ENCODE measurements around the gene SULT4A1.
A peak's percentile ranks its signal among the peaks of the same experiment; 100 is the strongest.
"Not testable (repeated sequence)": the region's sequence is repeated elsewhere in the genome, so short reads cannot be mapped to it uniquely, and the experiment has no call there.

SULT4A1 gene

GRCh38 chr22:43869799-43870198, 7.5 kb upstream of the SULT4A1 start:
- TF ChIP-seq SUZ12 (IDR thresholded peaks at IDR 0.05; ENCODE audit: extremely low read depth, insufficient read depth, insufficient read length) (no peak), ZNF274 (IDR thresholded peaks at IDR 0.05; ENCODE audit: low read depth, low read length) (no peak), YY1 (IDR thresholded peaks at IDR 0.05; ENCODE audit: insufficient read depth, insufficient read length) (no peak)
- no peaks in the 10 kb centered on the region for H3K4me1 ChIP-seq (ENCODE audit: insufficient read depth, insufficient read length)
- no peak overlapping the region for H3K9ac ChIP-seq (ENCODE audit: insufficient read length, low read depth)
- H3K27me3 ChIP-seq (ENCODE audit: insufficient read depth, insufficient read length) = no peaks in the 10 kb centered on the region
- no peak overlapping the region for H3K4me3 ChIP-seq (ENCODE audit: insufficient read length, low read depth)
- H3K9me3 ChIP-seq (ENCODE audit: insufficient read depth, low read length) = peaks cover 8% of the 10 kb centered on the region; the same call in 1 of the 2 replicates
- H3K36me3 ChIP-seq (ENCODE audit: insufficient read depth, insufficient read length, low read length) = no peaks in the 10 kb centered on the region
- no peak for DNase-seq (ENCODE audit: low read depth, low spot score)

DNA sequence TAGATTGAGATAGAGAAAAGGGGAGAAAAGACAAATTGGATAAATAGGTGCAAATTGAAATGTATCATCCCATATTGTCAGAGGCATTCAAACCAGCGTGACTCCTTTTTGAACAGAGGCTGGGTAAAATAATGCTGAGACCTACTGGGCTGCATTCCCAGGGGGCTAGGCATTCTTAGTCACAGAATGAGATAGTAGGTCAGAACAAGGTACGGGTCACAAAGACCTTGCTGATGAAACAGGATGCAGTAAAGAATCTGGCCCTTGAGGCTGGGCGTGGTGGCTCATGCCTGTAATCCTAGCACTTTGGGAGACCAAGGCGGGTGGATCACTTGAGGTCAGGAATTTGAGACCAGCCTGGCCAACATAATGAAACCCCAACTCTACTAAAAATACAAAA, 6.7 kb upstream of the SULT4A1 start:
- H3K9me3 ChIP-seq (ENCODE audit: insufficient read depth, low read length); H3K9ac ChIP-seq (ENCODE audit: insufficient read length, low read depth); DNase-seq (ENCODE audit: low read depth, low spot score); H3K4me1 ChIP-seq (ENCODE audit: insufficient read depth, insufficient read length); H3K36me3 ChIP-seq (ENCODE audit: insufficient read depth, insufficient read length, low read length); H3K27me3 ChIP-seq (ENCODE audit: insufficient read depth, insufficient read length); H3K4me3 ChIP-seq (ENCODE audit: insufficient read length, low read depth): not testable (repeated sequence)

- no peaks in the 10 kb centered on the region for H3K27me3 ChIP-seq (ENCODE audit: insufficient read depth, insufficient read length)
- H3K9me3 ChIP-seq (ENCODE audit: insufficient read depth, low read length) = no peaks in the 10 kb centered on the region; the same call in 1 of the 2 replicates
- TF ChIP-seq YY1 (IDR thresholded peaks at IDR 0.05; ENCODE audit: insufficient read depth, insufficient read length) (no peak), ZNF274 (IDR thresholded peaks at IDR 0.05; ENCODE audit: low read depth, low read length) (no peak), SUZ12 (IDR thresholded peaks at IDR 0.05; ENCODE audit: extremely low read depth, insufficient read depth, insufficient read length) (no peak)
- no peak overlapping the region for H3K4me3 ChIP-seq (ENCODE audit: insufficient read length, low read depth)
- H3K36me3 ChIP-seq (ENCODE audit: insufficient read depth, insufficient read length, low read length) = no peaks in the 10 kb centered on the region
- DNase-seq (ENCODE audit: low read depth, low spot score) = peak; percentile 71
- H3K9ac ChIP-seq (ENCODE audit: insufficient read length, low read depth) = no peak overlapping the region
- H3K4me1 ChIP-seq (ENCODE audit: insufficient read depth, insufficient read length) = no peaks in the 10 kb centered on the region
Observed at GRCh38 chr22:43867839-43868635, 5.7 kb upstream of the SULT4A1 start.

- Histone ChIP-seq H3K4me3 (ENCODE audit: insufficient read length, low read depth) (no peak overlapping the region), H3K4me1 (ENCODE audit: insufficient read depth, insufficient read length) (peaks cover 15% of the 10 kb centered on the region), H3K36me3 (ENCODE audit: insufficient read depth, insufficient read length, low read length) (peaks cover 12% of the 10 kb centered on the region), H3K9ac (ENCODE audit: insufficient read length, low read depth) (no peak overlapping the region), H3K9me3 (ENCODE audit: insufficient read depth, low read length) (no peaks in the 10 kb centered on the region), H3K27me3 (ENCODE audit: insufficient read depth, insufficient read length) (no peaks in the 10 kb centered on the region)
- TF ChIP-seq SUZ12 (IDR thresholded peaks at IDR 0.05; ENCODE audit: extremely low read depth, insufficient read depth, insufficient read length) (no peak), YY1 (IDR thresholded peaks at IDR 0.05; ENCODE audit: insufficient read depth, insufficient read length) (no peak), ZNF274 (IDR thresholded peaks at IDR 0.05; ENCODE audit: low read depth, low read length) (no peak)
- no peak for DNase-seq (ENCODE audit: low read depth, low spot score)
Observed at GRCh38 chr22:43862882-43863202, 529 bp upstream of the SULT4A1 start.

- no peaks in the 10 kb centered on the region for H3K27me3 ChIP-seq (ENCODE audit: insufficient read depth, insufficient read length)
Observed at GRCh38 chr22:43861529-43861928, 784 bp downstream of the SULT4A1 start.

DNA sequence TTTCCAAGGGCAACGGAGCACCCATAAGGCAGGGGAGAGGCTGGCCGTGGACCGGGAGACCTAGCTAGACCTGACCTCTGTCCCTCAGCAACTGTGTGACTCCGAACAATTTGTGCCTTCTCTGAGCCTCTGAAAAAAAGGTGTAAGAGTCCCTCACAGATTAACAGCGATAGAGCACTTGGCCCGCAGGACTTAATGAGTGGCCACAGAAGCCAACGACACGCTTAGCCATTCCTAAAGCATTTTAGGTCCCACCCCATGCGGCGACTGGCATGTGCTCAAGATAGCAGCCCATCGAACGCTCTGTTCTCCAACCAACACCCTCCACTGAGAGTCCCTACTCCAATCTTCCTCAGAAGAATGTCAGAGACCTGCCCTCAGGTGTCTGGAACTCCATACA, 1.5 kb downstream of the SULT4A1 start:
- peaks cover 7% of the 10 kb centered on the region; the same call in 1 of the 2 replicates for H3K9me3 ChIP-seq (ENCODE audit: insufficient read depth, low read length)
- H3K9ac ChIP-seq (ENCODE audit: insufficient read length, low read depth) = peak overlapping the region; percentile 74
- H3K4me1 ChIP-seq (ENCODE audit: insufficient read depth, insufficient read length) = peaks cover 15% of the 10 kb centered on the region
- no peaks in the 10 kb centered on the region for H3K27me3 ChIP-seq (ENCODE audit: insufficient read depth, insufficient read length)
- no peak for DNase-seq (ENCODE audit: low read depth, low spot score)
- TF ChIP-seq ZNF274 (IDR thresholded peaks at IDR 0.05; ENCODE audit: low read depth, low read length) (no peak), SUZ12 (IDR thresholded peaks at IDR 0.05; ENCODE audit: extremely low read depth, insufficient read depth, insufficient read length) (no peak), YY1 (IDR thresholded peaks at IDR 0.05; ENCODE audit: insufficient read depth, insufficient read length) (no peak)
- H3K36me3 ChIP-seq (ENCODE audit: insufficient read depth, insufficient read length, low read length) = peaks cover 12% of the 10 kb centered on the region
- peak overlapping the region; percentile 71 for H3K4me3 ChIP-seq (ENCODE audit: insufficient read length, low read depth)

More at GRCh38 chr22:43861529-43861928, 784 bp downstream of the SULT4A1 start:
- peaks cover 7% of the 10 kb centered on the region; the same call in 1 of the 2 replicates for H3K9me3 ChIP-seq (ENCODE audit: insufficient read depth, low read length)
- peak overlapping the region; percentile 74 for H3K9ac ChIP-seq (ENCODE audit: insufficient read length, low read depth)
- peaks cover 15% of the 10 kb centered on the region for H3K4me1 ChIP-seq (ENCODE audit: insufficient read depth, insufficient read length)
- no peak for TF ChIP-seq YY1 (IDR thresholded peaks at IDR 0.05; ENCODE audit: insufficient read depth, insufficient read length)
- no peak for TF ChIP-seq ZNF274 (IDR thresholded peaks at IDR 0.05; ENCODE audit: low read depth, low read length)
- TF ChIP-seq SUZ12 (IDR thresholded peaks at IDR 0.05; ENCODE audit: extremely low read depth, insufficient read depth, insufficient read length) = no peak
- DNase-seq (ENCODE audit: low read depth, low spot score) = no peak
- H3K4me3 ChIP-seq (ENCODE audit: insufficient read length, low read depth) = peak overlapping the region; percentile 71
- peaks cover 12% of the 10 kb centered on the region for H3K36me3 ChIP-seq (ENCODE audit: insufficient read depth, insufficient read length, low read length)

GRCh38 chr22:43860126-43860525, 2.2 kb downstream of the SULT4A1 start:
- Histone ChIP-seq H3K9ac (ENCODE audit: insufficient read length, low read depth) (no peak overlapping the region), H3K4me3 (ENCODE audit: insufficient read length, low read depth) (no peak overlapping the region), H3K27me3 (ENCODE audit: insufficient read depth, insufficient read length) (no peaks in the 10 kb centered on the region), H3K9me3 (ENCODE audit: insufficient read depth, low read length) (peaks cover 7% of the 10 kb centered on the region; the same call in 1 of the 2 replicates), H3K4me1 (ENCODE audit: insufficient read depth, insufficient read length) (peaks cover 15% of the 10 kb centered on the region), H3K36me3 (ENCODE audit: insufficient read depth, insufficient read length, low read length) (peaks cover 12% of the 10 kb centered on the region)
- no peak for TF ChIP-seq YY1 (IDR thresholded peaks at IDR 0.05; ENCODE audit: insufficient read depth, insufficient read length)
- TF ChIP-seq ZNF274 (IDR thresholded peaks at IDR 0.05; ENCODE audit: low read depth, low read length) = no peak
- no peak for TF ChIP-seq SUZ12 (IDR thresholded peaks at IDR 0.05; ENCODE audit: extremely low read depth, insufficient read depth, insufficient read length)
- DNase-seq (ENCODE audit: low read depth, low spot score) = no peak

Data from NT2/D1 (cell line).